NCI-H2196 (cell line): ENCODE measurements around the gene RPTOR.

Source experiments
- DNase-seq: peaks from one replicate; lab custom pipeline; 2025; ENCODE audit not compliant: unreplicated experiment; lab: John Stamatoyannopoulos, UW

The RPTOR gene

DNA sequence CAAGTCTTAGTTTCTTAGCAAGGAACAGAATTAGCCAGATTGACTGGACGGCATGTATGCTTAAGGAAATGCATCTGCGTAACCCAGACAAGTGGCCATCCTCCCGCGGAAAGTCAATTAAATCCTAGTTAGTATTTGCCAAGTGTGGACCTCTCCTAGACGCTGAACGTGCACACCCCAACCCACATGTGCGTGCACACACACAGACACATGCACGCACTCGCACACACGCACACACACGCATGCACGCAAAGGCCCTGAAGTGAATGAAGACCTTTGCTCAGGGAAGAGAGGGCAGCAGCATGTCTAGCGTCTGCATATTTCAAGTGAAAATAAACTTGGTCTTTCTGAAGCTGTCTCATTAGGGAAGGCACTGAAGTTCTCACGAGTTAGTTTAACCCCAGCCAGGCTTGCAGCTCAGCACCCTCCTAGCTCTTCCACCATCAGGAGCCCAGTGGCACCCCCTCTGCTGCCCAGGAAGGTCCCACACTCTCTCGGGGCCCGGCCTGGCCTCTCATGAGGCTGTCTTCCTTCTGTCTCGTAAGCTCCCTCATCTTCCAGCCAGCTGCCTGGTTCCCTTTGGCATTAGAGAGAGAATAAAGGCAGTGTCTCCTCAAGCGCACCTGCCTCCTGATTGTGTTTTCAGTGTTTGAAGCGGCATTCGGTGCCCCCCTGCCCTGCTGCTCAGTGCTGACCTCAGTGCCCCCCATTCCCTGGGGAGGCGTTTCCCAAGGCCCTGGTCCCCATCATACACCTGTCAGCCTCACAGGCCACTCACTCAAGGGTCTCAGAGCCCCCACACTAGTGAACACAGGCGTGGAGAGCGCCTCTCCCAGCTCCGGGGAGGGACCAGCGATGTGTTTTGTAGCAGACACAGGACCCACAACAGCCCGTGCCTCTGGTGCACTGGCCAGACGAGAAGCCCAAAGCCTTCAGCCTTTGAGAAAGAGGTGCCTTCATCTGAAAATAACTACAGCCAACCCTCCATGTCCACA is 394.8 kb downstream of the RPTOR start:
- DNase-seq, result no peak

DNA sequence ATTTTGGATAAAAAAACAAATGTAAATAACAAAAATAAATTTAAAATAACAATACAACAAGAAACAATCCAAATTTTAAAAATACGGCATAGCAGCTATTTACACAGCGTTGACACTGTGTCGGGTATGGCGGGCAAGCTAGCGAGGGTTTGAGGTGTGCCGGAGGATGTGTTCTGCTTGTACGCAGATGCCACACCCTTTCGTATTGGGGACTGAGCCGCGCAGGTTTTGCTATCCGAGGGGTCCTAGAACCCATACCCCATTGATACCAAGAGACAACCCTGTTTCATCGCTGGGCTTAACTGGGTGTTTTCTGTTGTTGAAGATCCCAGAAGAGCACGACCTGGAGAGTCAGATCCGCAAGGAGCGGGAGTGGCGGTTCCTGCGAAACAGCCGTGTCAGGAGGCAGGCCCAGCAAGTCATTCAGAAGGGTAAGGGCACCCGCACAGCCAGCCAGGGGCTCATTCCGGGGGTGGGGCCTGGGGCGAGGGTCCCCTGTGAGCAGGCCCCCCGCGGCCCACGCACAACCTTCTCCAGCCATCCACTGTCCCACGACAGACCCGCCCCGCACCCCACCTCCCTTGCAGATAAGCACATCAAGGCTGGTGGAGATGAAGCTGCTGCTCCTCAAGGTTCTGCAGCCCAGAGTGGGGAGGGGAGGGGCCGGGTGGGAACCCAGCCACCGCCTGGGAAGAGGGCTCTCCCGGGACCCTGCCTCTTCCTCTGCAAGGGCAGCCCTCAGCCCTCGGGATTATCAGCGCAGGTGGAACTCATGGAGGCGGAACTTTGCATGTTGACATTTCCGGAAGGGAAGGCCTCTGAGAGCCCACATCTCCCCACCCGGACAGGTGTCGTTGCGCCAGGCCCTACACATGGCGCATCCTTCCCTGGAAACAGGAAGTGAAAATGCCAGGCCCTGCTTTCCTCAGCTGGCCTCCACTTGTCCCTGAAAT is 395.8 kb downstream of the RPTOR start:
- no peak for DNase-seq

DNA sequence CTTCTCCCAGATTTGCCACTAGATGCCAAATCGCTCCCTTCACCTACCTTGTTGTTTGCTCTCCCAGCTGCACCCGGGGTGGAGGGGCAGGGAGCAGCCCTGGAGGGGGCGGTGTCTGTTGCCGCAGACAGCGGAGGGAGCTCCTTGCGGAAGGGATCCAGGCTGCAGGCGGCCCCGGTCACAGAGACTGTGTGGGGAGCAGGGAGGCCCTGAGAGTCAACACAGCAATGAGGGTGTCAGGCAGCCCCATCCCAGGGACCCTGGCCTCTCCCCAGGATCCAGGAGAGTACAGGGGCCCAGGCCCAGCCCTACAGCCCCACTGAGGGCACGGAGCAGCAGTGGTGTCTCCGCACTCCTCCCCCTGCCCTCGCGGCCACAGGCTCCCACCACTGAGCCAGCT is 396.5 kb downstream of the RPTOR start:
- DNase-seq, result no peak

DNA sequence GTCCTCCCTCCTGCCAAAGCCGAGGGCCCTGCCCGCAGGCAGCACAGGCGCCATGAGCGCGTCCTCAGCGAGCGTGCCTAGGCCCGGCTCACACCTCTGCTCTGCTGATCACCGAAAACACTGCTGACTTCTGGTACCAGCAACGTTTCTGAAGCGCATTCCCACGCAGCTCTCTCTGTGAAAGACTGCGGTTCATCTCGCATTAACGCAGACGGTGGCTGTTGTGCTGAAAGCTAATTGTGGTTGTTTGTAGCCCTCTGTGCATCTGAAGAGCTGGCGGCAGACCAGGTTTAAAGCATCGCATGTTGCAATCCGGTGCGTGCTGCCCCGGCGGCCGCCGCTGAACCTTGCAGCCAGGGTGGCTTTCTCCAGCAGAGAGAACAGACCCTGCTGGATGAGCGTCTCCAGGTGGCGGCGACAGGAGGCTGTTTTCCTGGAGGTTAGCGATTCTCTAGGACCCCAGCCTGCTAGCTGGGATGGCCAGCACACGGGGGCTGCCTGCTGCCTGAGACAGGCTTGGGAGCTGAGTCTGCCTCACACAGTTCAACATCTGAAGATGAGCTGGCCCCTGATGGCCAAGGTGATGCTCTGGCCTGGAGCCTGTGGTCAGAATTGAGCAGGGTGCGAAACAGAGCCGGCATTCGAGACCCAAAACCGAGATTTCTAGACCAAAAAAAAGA is 397.2 kb downstream of the RPTOR start:
- no peak for DNase-seq

DNA sequence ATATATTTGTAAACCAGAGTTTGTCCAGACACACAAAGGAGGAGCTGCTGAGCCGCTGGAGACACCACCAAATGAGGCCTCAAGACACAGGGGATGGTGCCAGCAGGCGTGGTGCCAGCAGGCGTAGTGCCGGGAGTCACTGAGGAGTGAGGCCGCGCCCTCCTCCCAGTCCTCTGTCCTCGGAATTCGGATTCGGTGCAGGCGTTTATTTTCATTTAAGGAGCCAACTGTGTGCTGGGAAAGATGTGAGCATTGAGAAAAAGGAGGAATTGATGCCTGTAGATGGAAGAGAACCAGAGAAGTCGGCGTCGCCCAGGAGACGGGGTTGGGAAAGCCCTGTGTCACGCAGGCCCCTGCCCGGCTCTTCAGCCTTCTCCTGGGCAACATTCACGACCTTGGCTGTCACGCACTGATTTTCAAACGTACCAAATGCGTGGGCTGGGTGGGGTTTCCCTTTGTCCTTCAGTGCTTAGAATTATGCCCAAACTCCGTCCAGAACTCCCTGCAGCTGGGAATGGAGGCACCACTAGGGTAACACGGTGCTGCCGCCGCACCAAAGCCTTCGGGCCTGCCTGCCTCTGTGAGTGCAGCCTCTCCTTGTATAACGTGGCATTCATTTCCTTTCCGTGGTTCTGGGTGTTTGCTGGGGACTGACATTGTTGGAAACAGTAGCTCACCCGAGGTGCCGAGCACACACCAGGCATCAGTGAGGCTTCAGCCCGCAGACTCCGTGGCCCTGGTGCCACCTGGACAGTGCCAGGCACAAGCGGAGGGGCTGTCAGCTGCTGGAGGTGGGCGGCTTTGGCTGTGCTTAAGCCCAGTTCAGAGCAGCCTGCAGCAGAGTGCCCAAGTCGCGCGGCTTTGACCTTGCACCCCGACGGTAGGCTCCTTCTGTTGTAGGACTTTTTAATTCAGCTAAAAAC is 398.0 kb downstream of the RPTOR start:
- peak; percentile 15 for DNase-seq

DNA sequence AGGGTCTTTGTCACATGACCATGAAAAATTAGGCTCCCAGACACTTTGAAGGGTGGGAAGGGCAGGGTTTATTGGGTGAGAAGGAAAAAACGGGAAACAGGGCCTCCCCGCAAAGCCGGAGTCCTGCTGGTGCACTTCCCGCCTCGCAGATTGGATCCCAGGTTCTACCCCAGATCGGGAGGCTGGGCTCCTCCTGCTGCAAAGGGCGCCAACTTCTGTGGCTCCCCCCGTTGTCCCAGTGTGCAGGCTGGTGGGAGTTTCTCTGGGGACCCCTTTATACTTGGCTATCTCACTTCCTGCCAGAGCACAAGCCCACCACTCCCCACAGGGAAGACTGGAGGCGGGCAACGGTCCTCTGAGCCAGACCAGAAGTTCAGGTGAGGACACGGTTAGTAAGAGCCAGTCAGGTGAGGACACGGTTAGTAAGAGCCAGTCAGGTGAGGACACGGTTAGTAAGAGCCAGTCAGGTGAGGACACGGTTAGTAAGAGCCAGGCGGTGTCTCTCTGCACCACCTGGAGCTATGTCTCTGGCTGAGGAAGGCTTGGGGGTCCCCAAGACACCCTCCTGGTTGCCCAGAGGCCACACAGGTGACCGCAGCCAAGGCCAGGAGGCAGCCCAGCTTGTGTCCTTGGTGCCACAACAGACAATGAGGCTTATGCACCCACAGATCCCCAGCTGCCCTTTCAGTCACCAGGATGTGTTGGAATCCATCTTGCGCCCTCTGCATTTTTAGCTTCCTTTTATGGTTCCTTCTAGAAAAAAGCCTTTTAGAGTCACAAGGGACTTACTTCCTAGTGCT is 398.9 kb downstream of the RPTOR start:
- no peak for DNase-seq

DNA sequence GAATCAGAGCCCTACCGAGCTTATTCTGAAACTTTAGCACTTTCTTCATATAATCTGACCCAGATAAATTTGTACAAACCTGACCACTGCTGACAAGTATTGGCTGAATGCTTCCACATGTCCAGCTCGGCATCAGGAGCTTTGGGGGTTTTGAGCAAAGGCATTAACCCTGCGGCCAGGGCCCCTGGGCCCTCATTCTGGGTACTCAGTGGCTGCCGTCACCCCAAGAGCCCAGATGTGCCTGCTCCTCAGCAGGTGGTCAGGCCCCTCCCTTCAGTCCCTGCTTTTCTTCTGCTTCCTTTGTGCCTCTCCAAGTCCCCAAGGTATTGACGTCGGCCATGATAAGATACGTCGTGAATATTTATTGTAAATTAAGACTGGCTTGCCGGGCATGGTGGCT is 399.7 kb downstream of the RPTOR start:
- no peak for DNase-seq

DNA sequence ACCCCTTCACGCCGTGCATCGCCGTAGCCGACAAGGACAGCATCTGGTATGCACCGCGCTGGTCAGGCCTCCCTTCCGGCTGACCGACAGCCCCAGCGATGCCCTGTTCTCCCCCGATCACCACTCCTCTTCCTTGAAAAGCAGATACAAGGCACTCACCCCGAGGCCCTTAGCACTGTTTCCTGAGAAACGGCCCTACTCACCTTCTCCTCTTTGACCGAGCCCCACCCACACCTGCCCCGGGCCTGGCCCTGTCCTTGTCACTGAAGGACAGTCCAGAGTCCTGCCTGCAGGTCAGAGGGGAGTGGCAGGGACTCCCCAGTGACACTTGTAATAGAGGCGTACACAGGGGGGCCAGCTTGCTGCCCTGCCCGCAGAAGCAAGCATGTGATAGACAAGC is 401.1 kb downstream of the RPTOR start:
- no peak for DNase-seq

DNA sequence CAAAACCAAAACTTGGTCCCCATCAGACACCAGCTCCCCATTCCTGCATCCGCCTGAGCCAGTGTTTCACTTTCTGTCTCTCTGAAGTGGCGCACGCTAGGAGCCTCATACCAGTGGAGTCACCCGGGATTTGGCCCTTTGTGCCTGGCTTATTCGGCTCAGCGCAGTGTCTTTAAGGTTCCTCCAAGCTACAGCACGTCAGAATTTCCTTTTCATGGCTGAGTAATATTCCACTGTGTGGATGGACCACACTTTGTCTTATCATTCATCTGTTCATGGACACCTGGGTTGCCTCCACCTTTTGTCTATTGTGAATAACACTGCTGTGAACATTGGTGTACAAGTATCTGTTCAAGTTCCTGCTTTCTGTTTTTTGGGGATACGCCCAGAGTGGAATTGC is 401.8 kb downstream of the RPTOR start:
- DNase-seq, result no peak

DNA sequence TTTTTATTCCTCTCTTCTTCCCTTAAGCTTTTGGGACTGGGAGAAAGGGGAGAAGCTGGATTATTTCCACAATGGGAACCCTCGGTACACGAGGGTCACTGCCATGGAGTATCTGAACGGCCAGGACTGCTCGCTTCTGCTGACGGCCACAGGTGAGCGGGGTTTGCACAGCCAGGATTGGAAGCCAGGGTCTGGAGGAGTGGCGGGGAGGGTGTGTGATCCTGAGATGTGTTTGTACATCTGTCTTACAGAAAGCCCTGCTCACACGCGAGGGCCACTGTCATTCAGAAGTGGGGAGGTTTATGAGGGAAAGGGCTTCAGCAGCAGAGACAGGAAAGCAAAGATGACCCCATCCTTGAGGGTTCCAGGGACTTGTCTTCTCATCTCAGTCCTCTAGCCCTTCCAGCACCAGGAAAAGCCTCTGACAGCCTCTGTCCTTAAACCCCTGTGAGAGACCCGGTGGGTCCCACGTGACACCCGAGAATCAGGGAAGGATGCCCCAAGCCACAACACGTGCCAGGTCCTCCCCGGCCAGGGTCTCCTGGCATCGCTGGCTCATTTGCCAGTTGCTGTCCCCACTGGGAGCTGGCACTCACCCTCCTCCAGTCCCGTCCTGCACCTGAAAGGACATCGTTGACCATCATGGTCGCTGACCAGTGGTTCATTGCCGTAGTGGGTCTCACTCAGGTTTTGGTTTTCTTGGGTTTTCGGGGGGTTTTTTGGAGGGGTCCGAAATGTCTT is 402.7 kb downstream of the RPTOR start:
- DNase-seq, result no peak

DNA sequence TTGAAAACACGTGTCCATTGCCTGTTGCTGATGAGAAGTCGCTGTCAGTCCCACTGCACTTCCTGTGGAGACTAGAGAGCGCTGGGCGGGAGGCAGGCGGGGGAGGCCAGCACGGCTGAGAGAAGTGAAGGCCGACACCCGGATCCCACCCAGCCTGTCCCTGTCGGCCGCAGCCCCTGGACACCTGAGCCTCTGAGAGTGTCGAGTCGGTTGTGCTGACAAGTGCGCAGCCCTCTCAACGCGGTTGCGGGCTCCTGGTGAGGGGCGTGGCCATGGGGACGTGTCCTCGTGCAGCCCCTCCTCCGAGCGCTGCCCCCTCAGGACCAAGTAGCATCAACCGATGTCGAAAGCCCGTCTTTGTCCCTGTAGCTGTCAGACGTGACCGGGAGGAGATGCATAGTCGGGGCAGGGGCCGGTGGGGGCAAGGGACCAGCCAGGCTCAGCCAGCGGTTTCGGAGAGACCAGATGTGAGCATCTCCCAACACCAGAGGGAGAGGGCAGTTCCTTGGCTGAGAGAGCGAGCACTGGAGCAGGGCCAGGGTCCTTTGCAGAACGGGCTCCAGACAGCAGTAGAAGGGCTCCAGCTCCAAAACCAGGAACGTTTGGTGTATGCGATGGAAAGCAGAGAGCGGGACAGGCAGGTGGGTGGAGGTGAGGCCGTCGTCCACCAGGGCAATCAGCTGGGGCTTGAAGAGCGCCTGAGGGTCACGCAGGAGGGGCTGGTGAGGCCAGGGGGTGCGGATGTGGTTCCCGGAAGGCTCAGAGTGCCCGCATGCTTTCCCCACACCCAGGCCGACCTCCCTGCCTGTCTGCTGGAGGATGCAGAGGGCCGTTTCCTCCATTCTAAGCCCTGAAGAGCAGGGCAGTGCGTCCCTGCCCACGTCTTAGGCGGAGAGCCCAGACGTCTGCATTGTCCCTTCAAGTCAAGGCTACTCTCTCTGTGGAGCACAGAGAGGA is 403.7 kb downstream of the RPTOR start:
- DNase-seq, result no peak

DNA sequence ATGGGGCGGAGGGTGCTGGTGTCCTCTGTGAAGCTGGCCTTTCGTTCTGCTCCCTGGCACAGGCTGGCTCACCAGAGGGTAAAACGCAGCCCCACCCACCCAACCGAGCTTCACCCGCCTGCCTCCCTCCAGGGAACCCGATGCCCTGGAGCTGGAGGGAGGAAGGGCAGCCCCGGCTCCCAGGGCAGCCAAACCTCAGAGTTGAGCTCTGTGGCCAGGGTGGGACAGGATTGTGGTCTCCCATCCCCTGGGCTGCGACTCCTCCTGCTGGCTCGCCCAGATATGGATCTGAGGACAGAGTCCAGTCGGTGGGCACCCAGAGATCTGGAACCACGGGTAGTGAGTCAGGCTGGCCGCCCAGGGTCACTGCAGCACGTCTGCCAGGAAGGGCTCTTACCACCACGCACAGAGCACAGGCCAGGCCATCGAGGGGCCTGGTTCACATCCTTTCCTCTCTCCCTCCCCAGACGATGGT is 404.4 kb downstream of the RPTOR start:
- DNase-seq, result no peak

DNA sequence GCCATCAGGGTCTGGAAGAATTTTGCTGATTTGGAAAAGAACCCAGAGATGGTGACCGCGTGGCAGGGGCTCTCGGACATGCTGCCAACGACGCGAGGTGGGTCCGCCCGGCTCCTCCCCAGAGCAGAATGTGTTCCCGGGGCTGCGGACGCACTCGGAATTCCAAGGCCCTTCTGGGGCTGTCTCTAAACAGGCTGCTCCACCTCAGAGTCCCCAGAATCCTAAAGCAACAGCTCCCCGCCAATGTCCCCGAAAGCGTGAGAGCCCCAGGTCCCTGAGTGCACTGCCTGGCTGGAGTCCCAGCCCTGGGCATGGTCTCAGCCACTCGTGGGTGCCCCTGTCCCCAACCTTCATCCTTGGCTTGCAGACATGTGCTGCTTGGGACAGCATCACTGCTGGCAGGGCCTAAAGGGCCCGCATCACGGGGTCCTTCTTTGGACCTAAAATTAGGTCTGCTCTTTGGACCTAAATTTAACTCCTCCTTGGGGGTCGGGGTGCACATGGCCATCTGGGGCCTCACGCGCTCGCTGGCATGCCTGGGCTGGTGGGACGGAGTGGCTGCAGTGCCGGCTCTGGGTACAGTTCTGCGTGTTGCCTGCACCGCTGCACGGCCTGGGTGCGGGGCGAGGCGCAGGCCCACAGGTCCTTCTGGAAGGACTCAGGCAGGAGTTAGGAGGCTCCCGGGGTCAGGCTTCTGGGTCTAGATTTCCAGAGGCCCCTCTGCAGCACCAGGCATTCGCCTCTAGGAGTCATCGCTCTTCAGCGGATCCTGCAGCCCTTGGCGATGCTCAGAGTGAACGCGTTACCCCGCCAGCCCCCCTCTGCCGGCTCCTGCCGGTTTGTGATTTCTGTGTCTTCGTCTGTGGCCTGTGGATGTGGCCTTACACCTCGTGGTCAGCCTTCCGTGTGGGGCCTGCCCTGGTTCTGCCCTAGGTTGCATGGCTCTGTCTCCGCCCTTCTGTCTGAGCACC is 405.1 kb downstream of the RPTOR start:
- DNase-seq, result no peak

DNA sequence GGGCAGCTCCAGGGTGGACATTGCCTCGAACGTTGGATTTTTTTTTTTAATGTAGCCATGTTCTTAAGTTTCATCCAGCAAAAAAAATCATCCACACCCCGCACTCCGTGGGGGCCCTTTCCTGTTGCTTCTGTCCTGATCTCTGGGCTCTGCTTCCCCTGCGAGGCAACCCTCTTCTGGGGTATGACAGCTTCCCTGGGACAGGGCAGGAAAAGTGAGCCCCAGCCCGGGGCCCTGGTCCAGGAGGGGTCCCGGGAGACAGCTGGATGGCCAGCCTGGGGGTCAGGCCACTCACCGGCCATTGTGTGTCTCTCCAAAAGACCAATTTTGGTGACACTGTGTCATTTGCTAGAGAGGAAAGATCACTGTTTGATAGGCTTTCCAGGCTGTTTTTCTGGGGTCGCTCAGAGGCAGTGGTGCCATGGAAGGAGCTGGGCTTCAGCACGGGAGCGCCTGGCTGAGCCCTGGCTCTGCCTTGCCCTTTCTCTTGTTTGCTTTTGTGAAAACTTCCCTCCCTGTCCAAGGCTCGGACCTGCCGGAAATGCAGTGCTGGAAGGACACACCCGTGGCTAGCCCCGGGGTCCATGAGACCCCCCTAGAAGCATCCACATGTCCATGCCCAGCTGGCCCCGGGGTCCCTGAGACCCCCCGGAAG is 406.0 kb downstream of the RPTOR start:
- no peak for DNase-seq
